SJCRH30 (cell line): ENCODE measurements around the gene KPNB1. TPM values are rescaled to one million over a fixed set of nuclear protein-coding genes. Genes with fewer than 3 reads are reported as not detected.

ENCODE experiments used
- DNase-seq, 2 experiments: peaks; one replicate each; pipeline ENCODE4 v3.0.0-alpha.2; 2015 to 2020
- H3K27ac ChIP-seq: fragments of 250-450 bp; sonication (Bioruptor Pico); 2 replicates; pipeline ENCODE4 v1.5.1; 2020; ENCODE audit warnings: mild to moderate bottlenecking, moderate library complexity
- H3K27me3 ChIP-seq: fragments of 250-450 bp; sonication (Bioruptor Pico); 2 replicates; pipeline ENCODE4 v1.5.1; 2020; ENCODE audit warnings: mild to moderate bottlenecking, moderate library complexity
- H3K36me3 ChIP-seq: fragments of 250-450 bp; sonication (Bioruptor Pico); 2 replicates; pipeline ENCODE4 v1.5.1; 2020; ENCODE audit warnings: mild to moderate bottlenecking, moderate library complexity
- H3K4me1 ChIP-seq: fragments of 250-450 bp; sonication (Bioruptor Pico); 2 replicates; pipeline ENCODE4 v1.5.1; 2020; ENCODE audit warnings: mild to moderate bottlenecking, moderate library complexity
- H3K4me3 ChIP-seq: fragments of 250-450 bp; sonication (Bioruptor Pico); 2 replicates; pipeline ENCODE4 v1.5.1; 2020; ENCODE audit warnings: mild to moderate bottlenecking, moderate library complexity
- H3K9me3 ChIP-seq: fragments of 250-450 bp; sonication (Bioruptor Pico); replicated peaks from 2 replicates; pipeline ENCODE4 v1.5.1; 2020; ENCODE audit warnings: mild to moderate bottlenecking, moderate library complexity
- total RNA-seq: library from RNA; depleted of rRNA; stranded (reverse); fragments of >200 nt; shearing (Covaris generic); gene quantifications from 2 replicates; pipeline ENCODE4 v1.2.3, GENCODE V29; 2014

KPNB1 gene
- total RNA-seq, 1 experiment from 2014 or later, result 537 TPM

DNA sequence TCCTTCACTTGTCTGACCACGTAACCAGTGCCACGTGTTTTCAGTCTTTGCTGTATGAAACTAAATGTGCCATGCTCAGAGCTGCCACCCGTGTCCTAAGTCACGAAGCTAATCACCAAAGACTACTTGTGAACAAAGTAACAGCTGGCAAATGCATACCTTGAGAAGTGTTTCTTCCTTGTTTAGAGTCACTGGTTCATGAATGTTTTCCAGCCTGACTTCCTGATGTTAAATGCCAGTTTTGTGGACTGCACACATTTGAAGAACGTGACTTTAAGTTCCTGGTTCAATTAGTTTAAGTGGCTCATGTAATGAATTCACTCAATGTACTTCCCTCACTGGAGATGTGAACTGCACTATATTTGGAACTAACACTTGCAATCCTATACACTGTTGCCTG is 19.9 kb upstream of the KPNB1 start:
- Histone ChIP-seq H3K36me3 (peaks cover 6% of the 10 kb centered on the region), H3K27me3 (no peaks in the 10 kb centered on the region), H3K4me3 (no peak overlapping the region), H3K4me1 (no peaks in the 10 kb centered on the region), H3K9me3 (no peaks in the 10 kb centered on the region), H3K27ac (no peak overlapping the region)
- no peak for DNase-seq

DNA sequence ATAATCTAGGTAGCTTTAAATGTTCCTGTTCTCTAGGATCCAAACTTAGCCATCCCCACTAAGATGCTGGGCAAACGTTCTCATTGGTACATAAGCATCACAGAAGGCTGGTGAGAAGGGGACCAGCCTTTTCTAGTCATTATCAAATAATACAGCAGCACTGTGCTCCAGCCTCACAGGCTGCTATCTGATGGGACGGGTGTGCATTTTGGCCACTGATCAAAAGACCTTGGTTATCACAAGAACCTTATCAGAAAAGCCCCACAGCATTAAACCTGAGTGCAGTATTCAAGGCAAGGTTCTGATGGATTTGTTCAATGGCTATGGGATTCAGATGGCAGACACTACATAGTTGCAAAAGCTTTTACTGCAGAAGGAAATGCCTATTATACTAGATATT is 19.1 kb upstream of the KPNB1 start:
- H3K27ac ChIP-seq, result no peak overlapping the region
- no peaks in the 10 kb centered on the region for H3K4me1 ChIP-seq
- H3K4me3 ChIP-seq, result no peak overlapping the region
- H3K9me3 ChIP-seq, result no peaks in the 10 kb centered on the region
- H3K36me3 ChIP-seq, result no peaks in the 10 kb centered on the region
- H3K27me3 ChIP-seq, result no peaks in the 10 kb centered on the region
- no peak for DNase-seq

DNA sequence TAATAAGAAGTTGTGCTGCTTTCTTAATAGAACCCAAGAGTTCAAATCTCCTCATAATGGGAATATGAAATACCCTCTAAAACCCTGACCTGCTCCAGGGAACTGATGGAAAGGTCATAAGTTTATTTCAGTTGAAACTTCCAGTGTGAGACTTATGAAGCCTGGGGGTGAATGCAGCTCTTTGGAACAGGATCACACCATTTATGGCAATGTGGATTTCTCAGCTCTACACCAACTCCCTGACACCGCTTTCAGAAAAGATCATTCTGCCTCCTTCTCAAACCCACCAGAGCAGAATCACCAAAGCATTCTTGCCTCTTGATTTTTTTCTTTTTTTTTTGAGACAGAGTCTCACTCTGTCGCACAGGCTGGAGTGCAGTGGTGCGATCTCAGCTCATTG is 16.7 kb upstream of the KPNB1 start:
- Histone ChIP-seq H3K27me3 (no peaks in the 10 kb centered on the region), H3K4me1 (no peaks in the 10 kb centered on the region), H3K4me3 (no peak overlapping the region)

DNA sequence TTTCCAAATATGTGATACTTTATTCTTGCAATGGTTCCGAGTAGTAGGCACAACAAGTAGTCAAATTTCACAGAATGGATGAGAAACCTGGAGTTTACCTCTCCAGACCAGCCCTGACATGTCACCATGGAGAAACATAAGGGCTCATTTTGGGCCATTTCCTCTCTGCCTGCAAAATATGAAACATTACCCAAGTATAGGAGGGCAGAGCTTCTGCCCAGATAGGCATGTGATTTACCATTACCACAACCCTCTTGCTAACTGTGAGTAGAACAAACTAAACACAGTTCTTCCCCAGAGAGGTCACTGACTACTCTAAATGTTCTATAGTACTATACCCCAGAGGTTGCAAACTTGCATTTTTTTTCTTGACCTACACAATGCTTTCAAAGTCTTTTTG is 15.7 kb upstream of the KPNB1 start:
- Histone ChIP-seq H3K9me3 (no peaks in the 10 kb centered on the region), H3K27me3 (no peaks in the 10 kb centered on the region), H3K27ac (no peak overlapping the region), H3K4me3 (no peak overlapping the region), H3K36me3 (no peaks in the 10 kb centered on the region), H3K4me1 (no peaks in the 10 kb centered on the region)
- DNase-seq, result no peak

More for the DNA sequence above, 16.7 kb upstream of the KPNB1 start:
- H3K9me3 ChIP-seq, result no peaks in the 10 kb centered on the region
- no peak for DNase-seq
- H3K36me3 ChIP-seq, result no peaks in the 10 kb centered on the region
- no peak overlapping the region for H3K27ac ChIP-seq

DNA sequence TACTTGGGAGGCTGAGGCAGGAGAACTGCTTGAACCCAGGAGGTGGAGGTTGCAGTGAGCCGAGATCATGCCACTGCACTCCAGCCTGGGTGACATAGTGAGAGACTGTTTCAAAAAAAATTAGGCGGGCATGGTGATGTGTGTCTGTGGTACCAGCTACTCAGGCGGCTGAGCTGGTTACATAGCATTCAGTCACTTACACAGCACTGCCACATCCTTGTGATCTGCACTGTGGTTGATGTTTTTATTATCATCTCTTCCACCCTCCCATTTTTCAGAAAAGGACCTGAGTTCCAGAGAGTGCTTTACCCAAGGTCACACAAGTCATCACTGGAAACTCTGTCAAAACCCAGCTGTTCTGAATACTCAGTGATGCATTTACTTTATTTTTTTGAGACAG is 14.8 kb upstream of the KPNB1 start:
- Histone ChIP-seq H3K4me3 (no peak overlapping the region), H3K4me1 (no peaks in the 10 kb centered on the region), H3K27ac (no peak overlapping the region), H3K36me3 (no peaks in the 10 kb centered on the region), H3K27me3 (no peaks in the 10 kb centered on the region), H3K9me3 (no peaks in the 10 kb centered on the region)
- no peak for DNase-seq

DNA sequence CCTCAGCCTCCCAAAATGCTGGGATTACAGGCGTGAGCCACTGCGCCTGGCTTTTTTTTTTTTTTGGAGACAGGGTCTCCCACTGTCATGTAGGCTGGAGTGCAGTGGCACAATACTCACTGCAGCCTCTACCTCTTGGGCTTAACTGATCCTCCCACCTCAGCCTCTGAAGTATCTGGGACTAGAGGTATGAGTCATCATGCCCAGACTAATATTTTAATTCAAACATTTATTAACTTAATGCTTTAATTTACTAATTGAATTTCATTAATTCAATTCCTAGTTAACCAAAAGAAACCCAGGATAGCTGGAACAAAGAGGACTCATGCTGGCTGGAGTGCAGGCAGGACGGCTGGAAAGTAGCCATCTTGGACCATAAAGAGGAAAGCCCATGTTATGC is 14.0 kb upstream of the KPNB1 start:
- Histone ChIP-seq H3K27me3 (no peaks in the 10 kb centered on the region), H3K4me3 (no peak overlapping the region), H3K9me3 (no peaks in the 10 kb centered on the region), H3K4me1 (no peaks in the 10 kb centered on the region), H3K36me3 (no peaks in the 10 kb centered on the region), H3K27ac (no peak overlapping the region)
- DNase-seq, result no peak

DNA sequence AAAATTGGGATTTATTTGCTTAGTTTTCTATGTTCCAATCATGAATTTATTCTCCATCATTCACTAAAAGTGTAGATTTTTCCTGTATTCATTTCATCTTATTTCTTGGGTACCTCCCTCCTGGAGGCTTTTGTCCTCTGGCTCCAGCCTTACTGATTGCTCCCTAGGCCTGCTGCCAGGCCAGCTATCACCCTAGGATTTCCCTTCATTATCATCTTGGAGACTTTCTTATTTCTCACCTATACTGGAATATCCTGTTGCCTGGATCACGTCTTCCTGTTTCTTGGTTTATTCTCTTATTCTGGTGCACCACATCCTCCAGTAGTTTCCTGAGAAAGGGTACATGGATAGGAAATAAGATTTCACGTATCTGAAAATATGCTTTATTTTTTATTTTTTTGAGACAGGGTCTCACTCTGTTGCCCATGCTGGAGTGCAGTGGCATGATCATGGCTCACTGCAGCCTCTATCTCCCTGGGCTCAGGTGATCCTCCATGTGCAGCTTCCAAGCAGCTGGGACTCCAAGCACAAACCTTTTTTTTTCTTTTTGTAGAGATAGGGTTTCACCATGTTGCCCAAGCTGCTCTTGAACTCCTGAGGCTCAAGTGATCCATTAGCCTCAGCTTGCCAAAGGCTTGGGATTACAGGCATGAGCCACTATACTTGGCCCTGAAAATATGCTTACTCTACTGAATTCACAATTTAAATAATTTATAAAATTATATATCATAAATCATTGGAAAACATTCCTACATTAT is 13.3 kb upstream of the KPNB1 start:
- no peaks in the 10 kb centered on the region for H3K4me1 ChIP-seq
- H3K27me3 ChIP-seq, result no peaks in the 10 kb centered on the region
- H3K27ac ChIP-seq, result no peak overlapping the region
- H3K36me3 ChIP-seq, result no peaks in the 10 kb centered on the region
- no peak for DNase-seq
- H3K4me3 ChIP-seq, result no peak overlapping the region
- H3K9me3 ChIP-seq, result no peaks in the 10 kb centered on the region

DNA sequence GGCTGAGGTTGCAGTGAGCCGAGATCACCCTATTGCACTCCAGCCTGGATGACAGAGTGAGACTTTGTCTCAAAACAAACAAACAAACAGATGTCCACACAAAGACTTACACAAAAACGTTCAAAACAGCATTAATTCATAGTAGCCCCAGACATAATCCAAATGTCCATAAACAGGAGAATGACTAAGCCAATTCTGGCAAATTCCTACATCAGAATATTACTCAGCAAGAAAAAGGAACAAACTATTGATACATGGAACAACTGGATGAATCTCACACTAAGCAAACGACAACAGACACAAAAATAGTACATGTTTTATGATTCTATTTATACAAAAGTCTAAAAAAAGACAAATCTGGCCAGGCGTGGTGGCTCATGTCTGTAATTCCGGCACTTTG is 10.8 kb upstream of the KPNB1 start:
- Histone ChIP-seq H3K36me3 (no peaks in the 10 kb centered on the region), H3K9me3 (no peaks in the 10 kb centered on the region), H3K27ac (no peak overlapping the region), H3K4me3 (no peak overlapping the region), H3K27me3 (no peaks in the 10 kb centered on the region), H3K4me1 (no peaks in the 10 kb centered on the region)
- DNase-seq, result no peak

DNA sequence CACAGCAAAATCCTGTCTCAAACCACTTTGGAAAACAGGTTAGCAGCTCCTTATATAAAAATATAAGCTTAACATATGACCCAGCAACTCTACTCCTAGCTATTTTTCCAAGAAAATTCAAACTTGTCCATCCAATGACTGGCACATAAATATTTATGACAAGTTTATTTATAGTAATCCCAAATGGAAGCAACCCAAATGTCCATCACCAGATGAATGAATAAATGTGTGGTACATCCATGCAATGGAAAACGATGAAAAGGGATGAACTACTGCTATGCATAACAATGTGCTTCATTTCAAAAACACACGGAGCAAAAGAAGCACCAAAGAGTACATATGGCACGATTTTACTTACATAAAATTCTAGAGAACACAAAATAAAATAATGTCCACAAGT is 9.6 kb upstream of the KPNB1 start:
- Histone ChIP-seq H3K27ac (no peak overlapping the region), H3K4me1 (no peaks in the 10 kb centered on the region), H3K9me3 (no peaks in the 10 kb centered on the region), H3K36me3 (no peaks in the 10 kb centered on the region), H3K27me3 (no peaks in the 10 kb centered on the region), H3K4me3 (no peak overlapping the region)
- no peak for DNase-seq

DNA sequence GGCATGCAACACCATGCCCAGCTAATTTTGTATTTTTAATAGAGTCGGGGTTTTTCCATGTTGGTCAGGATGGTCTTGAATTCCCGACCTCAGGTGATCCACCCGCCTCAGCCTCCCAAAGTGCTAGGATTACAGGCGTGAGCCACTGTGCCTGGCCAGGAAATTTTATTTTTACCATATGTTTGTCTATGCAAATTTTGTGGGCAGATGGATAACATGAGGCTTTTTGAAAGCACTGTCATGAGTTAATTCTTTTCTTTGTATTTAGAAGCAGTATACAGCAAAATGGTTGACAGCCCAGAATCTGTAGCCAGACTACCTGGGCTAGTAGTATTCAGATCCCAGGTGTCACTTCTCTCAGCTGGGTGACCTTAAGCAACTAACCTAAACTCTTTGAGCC is 8.5 kb upstream of the KPNB1 start:
- no peak overlapping the region for H3K4me3 ChIP-seq
- DNase-seq, result no peak
- H3K27me3 ChIP-seq, result no peaks in the 10 kb centered on the region
- H3K9me3 ChIP-seq, result no peaks in the 10 kb centered on the region
- H3K36me3 ChIP-seq, result no peaks in the 10 kb centered on the region
- no peak overlapping the region for H3K27ac ChIP-seq
- no peaks in the 10 kb centered on the region for H3K4me1 ChIP-seq

DNA sequence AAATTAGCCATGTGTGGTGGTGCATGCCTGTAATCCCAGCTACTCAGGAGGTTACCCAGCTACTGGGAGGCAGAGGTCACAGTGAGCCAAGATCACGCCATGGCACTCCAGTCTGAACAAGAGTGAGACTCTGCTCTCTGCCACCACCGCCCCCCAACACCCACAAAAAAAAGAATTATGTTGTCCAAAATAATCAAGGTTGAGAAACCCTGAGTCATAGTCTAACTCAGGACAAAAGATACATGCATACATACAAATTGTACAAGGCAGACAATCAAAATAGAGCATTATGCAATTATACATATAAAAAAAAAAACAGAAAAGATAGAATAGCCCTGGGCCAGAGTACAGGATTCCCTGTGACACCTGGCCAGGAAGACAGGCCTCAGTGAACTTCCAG is 6.6 kb upstream of the KPNB1 start:
- Histone ChIP-seq H3K27me3 (no peaks in the 10 kb centered on the region), H3K36me3 (no peaks in the 10 kb centered on the region), H3K9me3 (no peaks in the 10 kb centered on the region), H3K4me1 (no peaks in the 10 kb centered on the region), H3K27ac (no peak overlapping the region), H3K4me3 (no peak overlapping the region)
- DNase-seq, result no peak

DNA sequence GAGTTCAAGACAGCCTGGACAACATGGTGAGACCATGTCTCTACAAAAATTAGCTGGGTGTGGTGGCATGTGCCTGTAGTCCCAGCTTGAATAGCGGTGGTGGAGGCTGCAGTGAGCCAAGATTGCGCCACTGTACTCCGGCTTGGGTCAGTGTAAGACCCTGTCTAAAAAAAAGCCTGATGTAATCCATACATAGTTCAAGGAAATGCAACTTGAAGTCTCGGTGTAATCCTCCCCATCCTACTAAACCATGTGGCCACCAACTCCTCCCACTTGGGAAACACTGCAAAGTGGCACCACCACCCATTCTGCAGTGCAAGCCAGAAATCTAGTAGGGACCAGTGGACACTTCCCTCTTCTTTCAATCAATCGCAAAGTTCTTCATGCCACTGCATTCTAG is 5.4 kb upstream of the KPNB1 start:
- no peak for DNase-seq
- no peak overlapping the region for H3K27ac ChIP-seq
- H3K36me3 ChIP-seq, result no peaks in the 10 kb centered on the region
- H3K4me1 ChIP-seq, result no peaks in the 10 kb centered on the region
- no peak overlapping the region for H3K4me3 ChIP-seq
- H3K27me3 ChIP-seq, result no peaks in the 10 kb centered on the region
- H3K9me3 ChIP-seq, result no peaks in the 10 kb centered on the region

DNA sequence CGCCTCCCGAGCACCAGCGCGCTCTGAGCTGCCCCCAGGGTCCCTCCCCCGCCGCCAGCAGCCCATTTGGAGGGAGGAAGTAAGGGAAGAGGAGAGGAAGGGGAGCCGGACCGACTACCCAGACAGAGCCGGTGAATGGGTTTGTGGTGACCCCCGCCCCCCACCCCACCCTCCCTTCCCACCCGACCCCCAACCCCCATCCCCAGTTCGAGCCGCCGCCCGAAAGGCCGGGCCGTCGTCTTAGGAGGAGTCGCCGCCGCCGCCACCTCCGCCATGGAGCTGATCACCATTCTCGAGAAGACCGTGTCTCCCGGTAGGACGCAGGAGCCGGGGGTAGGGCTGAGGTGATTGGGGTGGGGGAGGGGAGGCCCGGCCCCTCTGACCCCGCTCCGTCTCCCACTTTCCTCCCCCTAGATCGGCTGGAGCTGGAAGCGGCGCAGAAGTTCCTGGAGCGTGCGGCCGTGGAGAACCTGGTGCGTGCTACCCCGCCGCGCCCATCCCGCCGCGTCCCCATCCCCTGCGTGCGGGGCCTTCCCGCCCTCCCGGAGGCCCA is 329 bp downstream of the KPNB1 start:
- H3K36me3 ChIP-seq, result peaks cover 44% of the 10 kb centered on the region
- H3K27me3 ChIP-seq, result no peaks in the 10 kb centered on the region
- DNase-seq, result no peak
- peaks cover 17% of the 10 kb centered on the region for H3K4me1 ChIP-seq
- H3K4me3 ChIP-seq, result peak overlapping the region; percentile 92
- no peaks in the 10 kb centered on the region for H3K9me3 ChIP-seq
- peak overlapping the region; percentile 70 for H3K27ac ChIP-seq

DNA sequence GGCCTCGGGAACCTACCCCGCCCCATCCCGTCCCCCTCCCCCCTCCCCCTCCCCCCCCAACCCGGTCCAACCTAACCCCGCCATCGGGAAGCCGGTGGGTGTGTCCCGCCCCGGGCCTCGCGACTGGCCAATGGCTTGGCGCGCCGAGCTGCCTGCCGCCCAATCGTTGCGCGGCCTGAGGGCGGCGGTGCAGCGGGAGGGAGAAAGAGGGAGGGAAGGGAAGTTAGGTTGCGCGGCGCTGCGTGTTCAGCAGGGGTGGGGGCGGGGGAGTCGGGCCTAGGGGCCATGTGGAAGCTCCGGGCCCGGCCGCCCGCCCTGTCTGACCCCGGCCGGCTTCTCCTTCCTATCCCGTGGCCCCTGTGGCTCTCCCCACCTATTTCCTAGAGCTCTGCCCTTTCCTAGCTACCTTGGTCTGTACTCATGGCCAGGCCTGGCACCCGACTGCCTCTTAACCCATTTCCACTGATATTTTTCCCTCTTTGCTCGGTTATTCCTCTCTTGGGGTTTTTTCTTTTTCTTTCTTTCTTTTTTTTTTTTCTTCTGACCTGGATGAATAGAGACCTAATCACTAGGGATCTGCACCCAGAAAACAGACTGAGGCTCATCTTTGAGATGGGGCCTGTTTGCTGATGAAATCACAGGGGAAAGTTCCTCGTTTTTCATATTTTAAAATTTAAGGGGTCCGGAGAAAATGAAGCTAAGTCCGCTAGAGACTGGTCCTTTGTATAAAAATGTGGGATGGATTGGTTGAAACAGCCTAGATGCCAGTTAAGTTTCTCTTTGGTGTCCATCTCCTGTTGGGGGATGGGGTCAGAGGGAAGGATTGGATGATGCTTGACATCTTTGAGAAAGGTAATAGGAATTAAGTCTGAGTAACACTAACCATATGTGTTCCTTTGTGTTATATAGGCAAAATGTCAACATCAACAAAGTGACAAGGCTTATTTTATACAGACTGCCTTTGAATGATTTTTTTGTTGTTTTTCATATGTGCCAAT is 1.1 kb downstream of the KPNB1 start:
- Histone ChIP-seq H3K9me3 (no peaks in the 10 kb centered on the region), H3K27me3 (no peaks in the 10 kb centered on the region), H3K4me1 (peaks cover 17% of the 10 kb centered on the region), H3K4me3 (peak overlapping the region; percentile 92), H3K36me3 (peaks cover 52% of the 10 kb centered on the region), H3K27ac (peak overlapping the region; percentile 70)
- DNase-seq, result peak; percentile 97 to 98

DNA sequence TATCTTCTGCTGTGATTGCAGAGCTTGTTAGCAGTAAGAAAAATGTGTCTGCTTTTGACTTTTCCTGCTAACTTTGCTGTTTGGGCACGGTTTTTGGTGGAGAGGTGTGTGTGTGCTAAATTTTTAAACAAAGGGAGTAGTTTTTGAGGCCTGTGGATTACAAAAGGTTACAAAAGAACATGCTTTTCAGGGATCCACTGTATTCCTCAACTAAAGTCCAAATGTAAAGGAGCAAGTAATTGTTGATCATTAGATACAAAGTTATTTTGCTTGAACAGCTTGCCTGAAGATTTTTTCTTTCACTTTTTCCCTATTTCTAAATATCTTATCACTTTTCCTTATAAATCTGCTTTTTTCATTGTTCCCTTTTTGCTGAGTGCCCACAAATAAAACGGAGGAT is 2.0 kb downstream of the KPNB1 start:
- Histone ChIP-seq H3K9me3 (no peaks in the 10 kb centered on the region), H3K27me3 (no peaks in the 10 kb centered on the region), H3K36me3 (peaks cover 56% of the 10 kb centered on the region), H3K27ac (no peak overlapping the region; the same call in 1 of the 2 replicates), H3K4me3 (peak overlapping the region; percentile 92), H3K4me1 (peaks cover 17% of the 10 kb centered on the region)
- no peak for DNase-seq
